GM10266 (cell line): ENCODE measurements around the gene TUBGCP2.

ENCODE experiments used
- DNase-seq: peaks from one replicate; pipeline ENCODE4 v3.0.0; 2012; ENCODE audit errors: extremely low spot score
- TF ChIP-seq, protein P1 (sequence below): IDR thresholded peaks from 2 replicates; pipeline ENCODE4 v1.5.1; 2012; ENCODE audit warnings: mild to moderate bottlenecking, low read depth; ENCODE audit not compliant: control insufficient read depth, insufficient read depth; ENCODE audit errors: missing control alignments

TUBGCP2 gene

GRCh38 chr10:133354672-133355240 is 46.1 kb upstream of the TUBGCP2 start:
- DNase-seq: no peak
- TF ChIP-seq, protein P1, sequence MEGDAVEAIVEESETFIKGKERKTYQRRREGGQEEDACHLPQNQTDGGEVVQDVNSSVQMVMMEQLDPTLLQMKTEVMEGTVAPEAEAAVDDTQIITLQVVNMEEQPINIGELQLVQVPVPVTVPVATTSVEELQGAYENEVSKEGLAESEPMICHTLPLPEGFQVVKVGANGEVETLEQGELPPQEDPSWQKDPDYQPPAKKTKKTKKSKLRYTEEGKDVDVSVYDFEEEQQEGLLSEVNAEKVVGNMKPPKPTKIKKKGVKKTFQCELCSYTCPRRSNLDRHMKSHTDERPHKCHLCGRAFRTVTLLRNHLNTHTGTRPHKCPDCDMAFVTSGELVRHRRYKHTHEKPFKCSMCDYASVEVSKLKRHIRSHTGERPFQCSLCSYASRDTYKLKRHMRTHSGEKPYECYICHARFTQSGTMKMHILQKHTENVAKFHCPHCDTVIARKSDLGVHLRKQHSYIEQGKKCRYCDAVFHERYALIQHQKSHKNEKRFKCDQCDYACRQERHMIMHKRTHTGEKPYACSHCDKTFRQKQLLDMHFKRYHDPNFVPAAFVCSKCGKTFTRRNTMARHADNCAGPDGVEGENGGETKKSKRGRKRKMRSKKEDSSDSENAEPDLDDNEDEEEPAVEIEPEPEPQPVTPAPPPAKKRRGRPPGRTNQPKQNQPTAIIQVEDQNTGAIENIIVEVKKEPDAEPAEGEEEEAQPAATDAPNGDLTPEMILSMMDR: no peak

DNA sequence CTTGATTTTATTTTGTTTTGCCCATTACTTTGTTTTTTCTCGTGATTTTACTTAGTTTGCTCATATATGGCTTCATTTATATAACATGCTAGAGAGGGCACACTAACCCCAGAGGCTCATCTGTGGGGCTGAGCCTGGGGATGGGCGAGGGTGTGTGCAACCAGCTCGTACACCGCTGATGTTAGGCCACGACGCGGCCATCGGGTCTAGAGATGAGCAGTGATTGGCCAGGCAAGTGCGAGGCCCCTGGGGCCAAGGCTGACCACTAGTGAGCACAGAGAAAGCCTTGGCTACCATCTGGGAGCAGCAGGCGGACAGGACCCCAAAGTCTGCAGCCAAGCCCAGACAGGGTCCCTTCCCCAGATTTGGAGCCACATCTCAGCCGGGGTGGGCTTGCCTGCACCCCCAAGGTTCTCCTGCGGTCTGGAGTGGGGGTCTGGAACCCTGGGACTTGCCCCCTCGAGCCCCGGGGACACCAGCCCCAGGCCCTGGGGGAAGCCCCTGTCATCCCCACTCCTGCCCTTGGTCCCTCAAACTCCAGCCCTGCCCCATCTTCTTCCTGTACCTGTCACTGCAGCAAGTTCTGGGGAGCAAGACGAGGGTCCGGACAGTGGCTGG is 45.4 kb upstream of the TUBGCP2 start:
- TF ChIP-seq, protein P1: no peak
- DNase-seq: no peak

DNA sequence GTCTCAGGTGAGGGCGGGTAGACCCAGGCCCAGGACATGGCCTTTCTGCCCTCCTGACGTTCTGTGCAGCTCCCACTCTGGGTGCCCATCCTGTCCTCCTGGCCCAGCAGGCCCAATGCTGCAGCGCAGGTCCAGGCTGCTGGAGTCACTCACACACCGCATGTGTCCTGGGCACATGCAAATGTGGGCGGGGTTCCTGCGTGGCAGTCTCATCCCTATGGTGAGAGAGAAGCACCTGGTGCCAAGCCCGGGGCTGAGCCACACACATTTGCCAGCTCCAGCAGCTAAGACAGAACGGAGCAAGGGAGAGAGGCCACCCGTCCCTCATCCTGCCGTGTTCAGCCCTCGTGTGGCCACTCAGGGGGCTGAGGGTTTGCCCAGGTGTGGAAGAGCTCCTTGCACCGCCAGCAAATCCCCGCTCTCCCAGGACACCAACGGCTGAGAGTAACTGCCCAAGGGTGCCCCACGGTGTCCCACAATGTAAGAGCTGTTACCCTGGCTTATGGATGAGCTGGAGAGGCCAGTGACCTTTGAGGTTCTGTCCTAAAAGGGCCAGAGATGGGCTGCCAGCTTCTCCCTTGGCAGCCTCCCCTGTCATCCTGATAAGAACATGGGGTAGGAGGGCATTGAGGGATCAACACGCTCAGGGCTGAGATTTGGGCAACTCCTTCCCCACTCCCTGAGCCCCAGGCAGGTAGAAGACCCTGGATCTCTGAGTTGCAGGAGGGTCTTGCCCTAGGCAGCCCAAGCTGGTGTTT is 44.7 kb upstream of the TUBGCP2 start:
- no peak for DNase-seq
- TF ChIP-seq, protein P1: no peak

GRCh38 chr10:133351408-133352318 is 43.0 kb upstream of the TUBGCP2 start:
- no peak for DNase-seq
- TF ChIP-seq, protein P1: peak; percentile 12

GRCh38 chr10:133350950-133351329 is 42.3 kb upstream of the TUBGCP2 start:
- no peak for DNase-seq
- TF ChIP-seq, protein P1: no peak

DNA sequence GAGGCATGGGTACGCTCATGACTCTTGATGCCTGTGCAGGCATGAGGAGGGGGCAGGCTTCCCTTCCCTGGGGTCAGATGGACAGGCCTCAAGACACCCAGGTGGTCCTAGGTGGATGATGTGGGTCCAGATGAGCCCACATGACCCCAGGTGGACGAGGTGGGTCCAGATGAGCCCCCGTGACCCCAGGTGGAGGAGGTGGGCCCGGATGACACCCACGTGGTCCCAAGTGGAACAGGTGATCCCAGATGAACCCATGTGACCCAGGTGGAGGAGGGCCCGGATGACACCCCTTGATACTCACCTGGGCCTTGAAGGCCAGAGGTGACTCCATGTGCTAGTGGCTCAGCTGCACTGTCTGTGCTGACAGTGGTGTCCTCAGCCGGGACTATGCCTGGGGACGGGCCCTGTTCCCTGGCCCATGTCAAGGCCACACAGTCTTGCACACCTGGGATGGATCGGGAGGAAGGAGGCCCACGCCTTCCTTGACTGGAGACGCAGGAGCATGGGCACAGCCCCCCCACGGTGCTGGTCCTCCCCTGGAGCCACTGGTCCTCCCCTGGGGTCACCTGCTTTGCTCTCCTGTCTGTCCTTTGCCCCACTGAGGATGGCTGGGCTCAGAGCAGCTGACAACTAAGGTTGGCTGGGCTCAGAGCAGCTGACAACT is 41.7 kb upstream of the TUBGCP2 start:
- TF ChIP-seq, protein P1: no peak
- DNase-seq: no peak
